GM18526 (cell line): ENCODE data around the gene LHFPL3.

Experiments
- POLR2A ChIP-seq: IDR thresholded peaks from 3 replicates; pipeline ENCODE4 v1.6.1; 2011; ENCODE audit not compliant: insufficient read length; ENCODE audit errors: extremely low read depth

Gene LHFPL3

GRCh38 chr7:104852386-104852785 lies 524.0 kb downstream of the LHFPL3 start:
- no peak for TF ChIP-seq POLR2A

- no peak for TF ChIP-seq POLR2A
These were observed 527.5 kb downstream of the LHFPL3 start for GRCh38 chr7:104855861-104856260.

- TF ChIP-seq POLR2A = no peak
These were observed 529.3 kb downstream of the LHFPL3 start for GRCh38 chr7:104857458-104858425.

GRCh38 chr7:104859754-104860426 lies 531.5 kb downstream of the LHFPL3 start:
- no peak for TF ChIP-seq POLR2A

GRCh38 chr7:104861729-104862390 lies 533.5 kb downstream of the LHFPL3 start:
- TF ChIP-seq POLR2A = no peak

GRCh38 chr7:104862719-104863118 lies 534.3 kb downstream of the LHFPL3 start:
- no peak for TF ChIP-seq POLR2A

- no peak for TF ChIP-seq POLR2A
These were observed 545.0 kb downstream of the LHFPL3 start for GRCh38 chr7:104873401-104873800.

GRCh38 chr7:104878577-104878976 lies 550.2 kb downstream of the LHFPL3 start:
- TF ChIP-seq POLR2A = no peak

GRCh38 chr7:104883248-104883717 lies 554.9 kb downstream of the LHFPL3 start:
- TF ChIP-seq POLR2A = no peak

GRCh38 chr7:104883718-104884452 lies 555.5 kb downstream of the LHFPL3 start:
- TF ChIP-seq POLR2A = no peak

- TF ChIP-seq POLR2A = no peak
These were observed 558.2 kb downstream of the LHFPL3 start for GRCh38 chr7:104886651-104887050.

- no peak for TF ChIP-seq POLR2A
These were observed 561.8 kb downstream of the LHFPL3 start for GRCh38 chr7:104890216-104890615.

- TF ChIP-seq POLR2A = no peak
These were observed 563.5 kb downstream of the LHFPL3 start for GRCh38 chr7:104891949-104892348.

- TF ChIP-seq POLR2A = no peak
These were observed 565.9 kb downstream of the LHFPL3 start for GRCh38 chr7:104894314-104894713.
